Measurements from ENCODE around the gene SEMA5A. TPM values are rescaled to one million over a fixed set of nuclear protein-coding genes. Genes with fewer than 3 reads are reported as not detected.

The SEMA5A gene
- total and polyA plus RNA-seq, 7 donors = 0.60 to 4.7 (median 2.8) TPM

DNA sequence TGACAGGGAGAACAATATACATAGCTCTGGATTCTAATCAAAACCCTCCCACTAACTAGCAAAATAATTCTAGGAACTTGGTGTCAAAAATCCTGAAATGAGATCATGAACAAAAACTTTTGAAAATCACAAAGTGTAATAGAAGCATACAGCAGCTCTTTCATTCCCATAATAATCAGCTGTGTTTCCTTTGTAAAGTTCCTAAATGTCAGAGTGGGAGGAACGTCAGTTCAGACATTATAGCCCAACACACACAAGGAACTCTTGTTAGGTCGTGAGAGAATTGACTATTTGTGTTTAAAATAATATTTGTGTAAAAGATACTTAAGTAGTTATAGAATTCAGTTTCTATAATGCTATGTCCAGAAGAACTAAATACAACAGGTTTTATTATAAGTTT is 312.8 kb downstream of the SEMA5A start:
- Histone ChIP-seq H3K4me3 (no peak overlapping the region), H3K9me3 (no peaks in the 10 kb centered on the region), H3K27ac (no peak overlapping the region), H3K27me3 (no peaks in the 10 kb centered on the region), H3K36me3 (no peaks in the 10 kb centered on the region), H3K4me1 (no peaks in the 10 kb centered on the region)
- intact Hi-C loops (cut with DNase I) = no loop called here
- 66 to 72% methylated on average over 2 of the region's 2 CpGs for WGBS, 2 donors
- TF ChIP-seq EP300 (IDR thresholded peaks at IDR 0.05) (no peak), POLR2AphosphoS5 (IDR thresholded peaks at IDR 0.05) (no peak), POLR2A (IDR thresholded peaks at IDR 0.05) (no peak)
- TF ChIP-seq, protein P1, sequence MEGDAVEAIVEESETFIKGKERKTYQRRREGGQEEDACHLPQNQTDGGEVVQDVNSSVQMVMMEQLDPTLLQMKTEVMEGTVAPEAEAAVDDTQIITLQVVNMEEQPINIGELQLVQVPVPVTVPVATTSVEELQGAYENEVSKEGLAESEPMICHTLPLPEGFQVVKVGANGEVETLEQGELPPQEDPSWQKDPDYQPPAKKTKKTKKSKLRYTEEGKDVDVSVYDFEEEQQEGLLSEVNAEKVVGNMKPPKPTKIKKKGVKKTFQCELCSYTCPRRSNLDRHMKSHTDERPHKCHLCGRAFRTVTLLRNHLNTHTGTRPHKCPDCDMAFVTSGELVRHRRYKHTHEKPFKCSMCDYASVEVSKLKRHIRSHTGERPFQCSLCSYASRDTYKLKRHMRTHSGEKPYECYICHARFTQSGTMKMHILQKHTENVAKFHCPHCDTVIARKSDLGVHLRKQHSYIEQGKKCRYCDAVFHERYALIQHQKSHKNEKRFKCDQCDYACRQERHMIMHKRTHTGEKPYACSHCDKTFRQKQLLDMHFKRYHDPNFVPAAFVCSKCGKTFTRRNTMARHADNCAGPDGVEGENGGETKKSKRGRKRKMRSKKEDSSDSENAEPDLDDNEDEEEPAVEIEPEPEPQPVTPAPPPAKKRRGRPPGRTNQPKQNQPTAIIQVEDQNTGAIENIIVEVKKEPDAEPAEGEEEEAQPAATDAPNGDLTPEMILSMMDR (IDR thresholded peaks at IDR 0.05) = no peak
- no peak for DNase-seq

DNA sequence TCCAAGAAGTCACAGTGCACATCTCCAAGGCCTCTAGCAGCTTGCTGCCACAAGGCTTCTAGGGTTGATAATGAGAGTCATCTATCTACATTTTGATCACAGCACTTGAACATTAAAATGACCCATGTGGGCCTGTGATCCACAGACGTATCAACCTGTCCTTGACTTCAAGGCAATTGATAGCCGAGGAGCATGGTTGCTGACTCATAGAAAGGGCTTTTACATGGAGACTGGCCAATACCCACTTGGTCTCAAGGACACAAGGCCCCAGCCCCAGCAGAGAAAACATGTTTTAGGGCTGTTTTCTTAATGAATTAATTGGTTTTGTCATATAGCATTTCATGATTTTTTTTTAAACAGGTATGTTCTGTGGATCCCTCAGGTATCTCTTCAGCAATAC is 314.0 kb downstream of the SEMA5A start:
- no peak for TF ChIP-seq POLR2AphosphoS5 (IDR thresholded peaks at IDR 0.05)
- TF ChIP-seq POLR2A (IDR thresholded peaks at IDR 0.05) = no peak
- TF ChIP-seq EP300 (IDR thresholded peaks at IDR 0.05) = no peak
- TF ChIP-seq, protein P1 (IDR thresholded peaks at IDR 0.05) = no peak
- intact Hi-C loops (cut with DNase I) = no loop called here
- Histone ChIP-seq H3K27me3 (no peaks in the 10 kb centered on the region), H3K27ac (no peak overlapping the region), H3K4me1 (no peaks in the 10 kb centered on the region), H3K36me3 (no peaks in the 10 kb centered on the region), H3K4me3 (no peak overlapping the region), H3K9me3 (no peaks in the 10 kb centered on the region)
- 93% methylated on average over 2 of the region's 2 CpGs for WGBS, 2 donors
- DNase-seq = no peak

DNA sequence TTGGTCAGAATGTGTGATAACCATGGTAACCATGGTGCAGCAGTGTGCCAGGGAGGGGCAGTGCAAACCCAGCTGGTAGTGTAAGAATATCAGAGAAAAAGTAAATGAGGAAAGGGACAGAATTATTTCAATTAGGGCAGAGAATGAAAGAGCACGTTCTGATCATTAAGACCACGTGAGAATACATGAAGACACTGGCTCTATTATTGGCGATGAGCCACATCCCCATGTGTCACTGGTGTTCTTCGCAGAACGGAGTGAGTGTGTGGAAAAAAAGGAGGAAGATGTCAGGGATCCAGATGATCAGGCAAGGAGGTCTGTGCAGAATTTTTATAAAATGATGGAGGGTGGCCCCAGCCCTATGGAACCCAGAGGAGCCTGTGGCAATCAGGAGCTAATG is 315.5 kb downstream of the SEMA5A start:
- intact Hi-C loops (cut with DNase I) = no loop called here
- WGBS, 2 donors = 79 to 86% methylated on average over 5 of the region's 5 CpGs
- no peak for DNase-seq
- H3K4me1 ChIP-seq = no peaks in the 10 kb centered on the region
- no peaks in the 10 kb centered on the region for H3K9me3 ChIP-seq
- TF ChIP-seq, protein P1 (IDR thresholded peaks at IDR 0.05) = no peak
- TF ChIP-seq POLR2AphosphoS5 (IDR thresholded peaks at IDR 0.05) = no peak
- TF ChIP-seq EP300 (IDR thresholded peaks at IDR 0.05) = no peak
- no peak for TF ChIP-seq POLR2A (IDR thresholded peaks at IDR 0.05)
- H3K36me3 ChIP-seq = no peaks in the 10 kb centered on the region
- no peak overlapping the region for H3K27ac ChIP-seq
- no peaks in the 10 kb centered on the region for H3K27me3 ChIP-seq
- H3K4me3 ChIP-seq = no peak overlapping the region

DNA sequence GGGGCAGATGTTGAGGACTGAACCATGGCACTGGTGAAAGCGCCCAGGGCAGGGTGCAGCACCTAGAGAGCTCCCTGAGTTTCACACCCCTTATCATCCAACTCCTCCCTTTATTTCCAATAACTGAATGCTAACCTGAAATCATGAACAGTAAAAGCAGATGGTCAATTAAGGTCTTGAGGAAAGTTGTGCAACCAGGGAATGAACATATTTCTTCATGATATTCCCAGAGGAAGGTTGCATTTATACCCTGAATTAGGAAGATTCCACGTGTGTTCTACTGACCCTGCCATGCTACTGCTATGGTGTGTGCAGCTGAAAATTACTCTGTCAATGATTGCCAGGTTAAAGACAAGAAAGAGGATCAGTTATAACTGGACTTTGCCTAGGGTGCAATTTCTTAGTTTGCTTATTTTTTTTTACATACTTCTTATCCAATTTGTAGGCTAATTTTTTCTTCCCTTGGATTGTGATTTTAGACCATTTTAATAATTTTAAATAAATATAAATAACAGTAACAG is 319.8 kb downstream of the SEMA5A start:
- no peaks in the 10 kb centered on the region for H3K27me3 ChIP-seq
- DNase-seq = no peak
- no peaks in the 10 kb centered on the region for H3K9me3 ChIP-seq
- no peaks in the 10 kb centered on the region for H3K36me3 ChIP-seq
- no peak for TF ChIP-seq EP300 (IDR thresholded peaks at IDR 0.05)
- TF ChIP-seq, protein P1 (IDR thresholded peaks at IDR 0.05) = no peak
- TF ChIP-seq POLR2AphosphoS5 (IDR thresholded peaks at IDR 0.05) = no peak
- TF ChIP-seq POLR2A (IDR thresholded peaks at IDR 0.05) = no peak
- 47 to 70% methylated on average over 2 of the region's 2 CpGs for WGBS, 2 donors
- no peak overlapping the region for H3K27ac ChIP-seq
- no peaks in the 10 kb centered on the region for H3K4me1 ChIP-seq
- intact Hi-C loops (cut with DNase I) = no loop called here
- no peak overlapping the region for H3K4me3 ChIP-seq
